GM19240 (cell line): ENCODE measurements around the gene SLC2A9.
"Not testable (repeated sequence)": the region's sequence is repeated elsewhere in the genome, so short reads cannot be mapped to it uniquely, and the experiment has no call there.

Experiments
- DNase-seq: peaks from one replicate; pipeline ENCODE4 v3.0.0; 2011; ENCODE audit warnings: low spot score; ENCODE audit not compliant: insufficient read length

Gene SLC2A9

DNA sequence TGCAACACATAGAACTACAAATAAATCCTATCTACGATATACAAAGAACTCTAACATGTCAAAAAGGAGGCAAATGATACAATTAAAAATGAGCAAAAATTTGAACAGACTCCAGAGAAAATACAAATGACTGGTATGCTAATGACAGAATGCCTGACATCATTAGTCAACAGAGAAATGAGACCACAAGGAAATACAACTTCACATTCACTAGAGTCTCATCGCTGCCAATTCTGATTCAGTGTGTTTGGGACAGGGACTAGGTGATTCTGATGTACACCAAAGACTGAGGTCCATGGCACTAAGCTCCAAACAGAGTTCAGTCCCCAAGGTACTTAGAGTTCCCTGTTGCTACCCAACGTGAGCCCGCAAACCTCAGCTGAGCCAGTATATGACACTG is 23.4 kb downstream of the SLC2A9 start:
- no peak for DNase-seq

DNA sequence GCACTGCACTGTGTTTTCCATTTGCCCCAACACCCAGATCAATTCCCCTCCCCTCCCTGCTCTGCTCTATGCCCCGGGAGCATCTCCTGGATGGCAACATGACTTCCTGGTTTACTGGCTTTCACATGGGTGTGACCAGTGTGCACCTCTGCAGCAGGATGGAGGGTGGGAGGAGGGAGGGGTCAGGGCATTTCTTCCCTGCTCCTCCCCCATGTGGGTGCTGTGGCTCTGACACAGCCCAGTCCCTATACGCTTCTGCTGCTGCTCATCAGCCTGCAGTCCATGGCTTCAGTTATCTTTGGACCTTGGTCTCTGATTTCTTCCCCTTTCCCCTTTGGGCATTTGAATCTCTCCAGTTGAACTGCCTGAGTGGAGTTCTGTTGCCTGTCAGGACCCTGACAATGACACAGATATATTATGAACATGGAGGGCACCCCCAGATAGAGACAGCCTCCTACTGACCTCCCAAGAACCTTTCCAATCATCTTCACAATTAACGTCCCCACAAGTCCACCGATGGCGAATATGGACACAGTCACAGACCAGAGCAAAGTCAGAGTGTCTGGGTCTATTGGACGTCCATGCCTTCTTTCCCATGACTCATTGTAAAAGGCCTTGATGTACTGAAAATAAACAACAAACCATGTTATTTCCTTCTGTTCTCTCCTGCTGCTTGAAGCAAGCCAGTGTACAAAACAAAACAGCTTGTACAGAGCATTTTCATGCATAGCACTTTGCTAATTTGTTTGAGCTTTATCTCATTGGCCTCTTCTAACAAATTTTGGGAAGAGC is 24.8 kb downstream of the SLC2A9 start:
- no peak for DNase-seq

DNA sequence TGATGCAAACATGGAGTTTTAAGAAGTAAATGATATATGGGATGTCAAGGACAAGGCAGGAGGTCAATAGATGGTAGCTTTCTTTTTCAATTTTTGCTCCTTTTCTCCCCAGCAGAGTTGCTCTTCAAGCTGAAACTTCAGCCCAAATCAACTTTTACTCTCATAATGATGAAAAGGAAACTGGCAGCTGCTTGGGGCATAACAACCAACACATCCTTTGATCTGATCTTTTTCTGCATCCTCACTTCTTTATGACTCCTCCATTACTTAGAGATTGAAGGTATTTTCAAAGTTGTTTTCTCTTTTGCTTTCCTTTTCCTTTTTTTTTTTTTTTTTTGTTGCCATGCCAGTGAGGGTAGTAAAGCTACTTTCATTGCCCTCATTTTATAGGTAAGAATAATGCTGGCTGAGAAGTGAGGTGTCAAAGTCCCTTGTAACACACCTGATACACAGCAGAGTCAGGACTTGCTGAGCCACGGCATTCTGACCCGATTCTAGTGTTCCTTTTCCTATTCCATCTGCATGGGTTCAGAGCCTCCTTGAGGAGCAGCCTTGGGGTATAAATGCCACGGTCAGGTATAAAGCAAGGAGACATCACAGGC is 26.9 kb downstream of the SLC2A9 start:
- DNase-seq = no peak

- no peak for DNase-seq
Measured at GRCh38 chr4:9989918-9990635, 31.2 kb downstream of the SLC2A9 start.

DNA sequence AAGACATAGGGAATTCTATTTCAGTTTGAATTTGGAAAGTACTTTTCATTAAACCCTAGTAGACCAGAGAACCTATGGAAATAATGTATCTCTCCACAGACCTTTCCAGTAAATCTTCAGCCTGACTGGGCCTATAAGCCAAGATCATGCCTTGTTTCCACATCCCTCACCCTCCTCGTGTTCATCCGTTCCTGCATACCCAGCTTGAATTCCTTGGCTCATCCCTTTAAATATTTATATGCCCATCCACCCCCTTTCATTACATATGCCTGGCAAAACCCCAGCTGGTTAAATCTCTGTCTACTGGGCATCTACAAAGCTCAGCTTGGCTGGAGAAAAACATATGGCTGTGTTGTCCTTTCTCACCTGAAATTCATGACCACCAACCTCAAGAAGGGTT is 32.4 kb downstream of the SLC2A9 start:
- DNase-seq = no peak

GRCh38 chr4:9988363-9988749 is 32.9 kb downstream of the SLC2A9 start:
- no peak for DNase-seq

GRCh38 chr4:9987749-9988362 is 33.4 kb downstream of the SLC2A9 start:
- no peak for DNase-seq

DNA sequence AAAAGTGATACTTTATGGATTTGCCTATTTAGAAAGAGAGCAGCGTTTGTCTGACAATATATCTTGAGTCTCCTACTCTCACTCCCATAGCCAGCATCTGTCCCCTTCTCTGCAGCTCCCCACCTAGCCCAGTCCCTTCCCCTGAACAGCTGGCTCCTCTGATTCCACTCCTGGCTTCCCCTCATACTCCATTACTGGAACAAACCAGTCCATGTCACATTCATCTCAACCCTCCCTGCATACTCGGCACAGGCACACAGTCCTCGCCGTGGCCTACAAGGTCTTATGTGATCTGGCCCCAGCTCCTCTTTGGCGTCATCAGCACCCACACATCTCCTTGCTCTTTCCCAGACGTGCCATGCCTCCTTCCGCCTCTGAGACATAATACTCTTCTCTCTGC is 36.7 kb downstream of the SLC2A9 start:
- no peak for DNase-seq

DNA sequence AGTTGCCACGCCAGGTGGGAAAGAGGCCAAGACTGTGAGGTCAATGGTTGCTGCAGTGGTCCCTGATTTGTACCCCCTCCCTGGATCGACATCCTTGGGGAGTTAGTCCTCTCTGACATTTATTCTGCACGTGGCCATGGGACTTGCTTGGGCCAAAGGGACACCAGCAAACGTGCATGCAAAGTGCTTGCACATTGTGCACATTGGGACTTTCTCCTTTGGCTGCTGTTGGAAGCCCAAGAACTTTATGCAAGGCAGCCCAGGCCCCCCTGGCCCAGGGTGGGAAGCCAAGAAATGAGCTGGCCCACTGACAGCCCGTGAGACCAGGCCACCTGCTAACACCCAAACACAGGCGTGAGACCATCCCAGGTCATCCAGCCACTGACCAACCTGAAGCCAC is 38.1 kb downstream of the SLC2A9 start:
- DNase-seq = no peak

DNA sequence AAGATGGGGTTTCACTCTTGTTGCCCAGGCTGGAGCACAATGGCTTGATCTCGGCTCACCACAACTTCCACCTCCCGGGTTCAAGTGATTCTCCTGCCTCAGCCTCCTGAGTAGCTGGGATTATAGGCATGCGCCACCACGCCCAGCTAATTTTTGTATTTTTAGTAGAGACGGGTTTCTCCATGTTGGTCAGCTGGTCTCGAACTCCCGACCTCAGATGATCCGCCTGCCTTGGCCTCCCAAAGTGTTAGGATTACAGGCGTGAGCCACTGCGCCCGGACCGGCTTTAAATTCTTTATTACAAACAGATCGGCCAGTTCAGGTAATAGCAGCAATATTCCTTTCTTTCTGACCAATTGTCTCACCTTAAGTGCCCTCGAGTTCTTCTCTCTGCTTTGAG is 39.4 kb downstream of the SLC2A9 start:
- DNase-seq = not testable (repeated sequence)

GRCh38 chr4:9980898-9981297 is 40.4 kb downstream of the SLC2A9 start:
- no peak for DNase-seq

GRCh38 chr4:9979101-9979701 is 42.1 kb downstream of the SLC2A9 start:
- no peak for DNase-seq

DNA sequence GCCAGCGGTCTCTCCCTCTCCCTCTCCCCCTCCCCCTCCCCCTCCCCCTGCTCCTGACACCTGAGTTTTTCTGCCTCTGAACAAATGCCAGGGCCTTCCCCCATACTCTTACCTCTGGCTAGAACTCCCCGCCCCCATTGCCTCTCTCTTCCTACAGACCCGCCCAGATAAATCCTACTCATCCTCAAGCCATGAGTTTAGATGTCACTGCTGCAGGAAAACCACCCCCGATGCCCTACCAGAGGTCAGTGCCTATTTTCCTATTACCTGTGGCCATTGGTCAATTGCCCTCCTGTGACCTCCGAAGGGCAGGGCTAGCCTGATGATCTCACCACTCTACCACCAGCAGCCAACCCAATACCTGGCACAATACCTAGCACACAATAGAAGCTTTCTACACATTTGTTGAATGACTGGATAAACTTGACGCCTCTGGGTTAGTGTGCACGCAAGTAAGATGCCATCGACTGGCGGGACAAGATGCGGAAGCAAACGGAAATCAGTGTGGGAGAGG is 43.7 kb downstream of the SLC2A9 start:
- no peak for DNase-seq

DNA sequence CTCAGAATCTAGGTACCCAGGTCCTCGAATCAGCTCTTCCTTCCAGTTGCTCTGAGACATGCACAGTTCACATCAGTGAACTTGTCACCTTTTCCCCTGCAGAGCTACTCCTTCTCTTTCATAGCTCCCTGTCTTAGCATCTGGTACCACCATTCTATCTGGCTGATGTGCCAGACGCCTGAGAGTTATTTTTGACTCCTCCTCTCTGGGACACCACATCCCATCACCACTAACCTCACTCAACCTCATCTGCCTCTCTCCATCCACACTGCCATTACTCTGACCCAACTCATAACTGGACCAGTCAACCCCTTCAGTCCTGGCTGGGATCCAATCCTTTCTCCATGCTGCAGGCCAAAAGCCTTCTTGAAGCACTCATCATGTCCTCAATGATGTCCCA is 44.5 kb downstream of the SLC2A9 start:
- DNase-seq = no peak

GRCh38 chr4:9976293-9976692 is 45.0 kb downstream of the SLC2A9 start:
- no peak for DNase-seq

DNA sequence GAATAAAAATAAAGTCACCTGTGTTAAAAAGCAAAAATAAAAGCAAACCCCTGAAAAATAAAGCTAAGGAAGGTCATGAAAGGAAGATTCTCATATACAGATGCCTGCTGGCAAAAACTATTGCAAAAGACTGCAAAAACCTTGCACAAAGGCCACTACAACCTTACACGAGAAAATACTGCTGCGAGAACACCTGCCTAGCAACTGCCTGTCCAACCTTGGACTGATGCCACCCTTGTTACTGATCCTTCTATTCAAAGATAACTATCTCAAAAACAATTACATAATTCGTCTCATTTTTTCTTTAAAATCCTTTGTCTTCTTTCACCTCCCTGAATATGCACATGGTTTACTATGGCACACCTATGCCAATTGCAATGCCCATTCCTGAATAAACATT is 49.6 kb downstream of the SLC2A9 start:
- no peak for DNase-seq

DNA sequence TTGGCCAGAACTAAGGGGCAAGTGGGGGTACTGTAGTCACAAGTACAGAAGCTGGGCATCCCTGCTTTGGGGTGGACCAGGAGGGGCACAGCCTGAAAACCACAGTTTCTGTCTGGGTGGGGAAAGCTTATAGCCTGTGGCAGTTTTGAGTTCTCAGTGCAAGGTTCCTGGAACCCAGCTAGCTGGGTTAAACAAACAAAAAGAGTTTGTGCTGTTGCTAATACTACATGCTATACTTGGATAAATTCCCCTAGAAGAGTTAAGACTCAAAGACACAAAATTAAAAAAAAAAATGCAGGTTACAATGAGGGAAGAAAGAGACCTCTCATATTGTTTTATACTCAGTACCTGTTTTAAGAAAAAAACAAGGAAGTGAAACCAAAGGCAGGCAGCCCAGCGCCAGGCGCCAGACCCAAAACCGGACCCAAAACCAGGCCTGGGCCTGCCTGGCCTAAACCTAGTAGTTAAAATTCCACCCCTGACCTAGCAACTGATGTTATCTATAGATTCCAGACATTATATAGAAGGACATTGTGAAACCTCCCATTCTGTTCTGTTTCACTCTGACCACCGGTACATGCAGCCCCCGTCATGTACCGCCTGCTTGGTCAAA is 50.8 kb downstream of the SLC2A9 start:
- DNase-seq = no peak

- no peak for DNase-seq
Measured at GRCh38 chr4:9969526-9970398, 51.5 kb downstream of the SLC2A9 start.

GRCh38 chr4:9968472-9968871 is 52.8 kb downstream of the SLC2A9 start:
- DNase-seq = no peak

- no peak for DNase-seq
Measured at GRCh38 chr4:9964879-9965278, 56.4 kb downstream of the SLC2A9 start.
